B cell (primary cell): ENCODE measurements around the gene DYNLT4. TPM values are rescaled to one million over a fixed set of nuclear protein-coding genes. Genes with fewer than 3 reads are reported as not detected.

Experiments used
- ATAC-seq: fragments of 200-7000 bp; cut with Tn5 transposase; one replicate; pipeline ENCODE4 v1.10.0; 2021; ENCODE audit warnings: low read depth, mild to moderate bottlenecking, moderate number of reproducible peaks, moderate library complexity
- CTCF ChIA-PET: fragments of 350-600 bp; sonication (Branson Sonifier 250); formaldehyde crosslinking; loops from one replicate; lab custom pipeline; 2021; ENCODE audit warnings: antibody characterized with exemption, inconsistent platforms; lab: Charles Lee
- POLR2A ChIA-PET: fragments of 350-600 bp; sonication (Branson Sonifier 250); formaldehyde crosslinking; loops from one replicate; lab custom pipeline; 2021; ENCODE audit warnings: antibody characterized with exemption; lab: Charles Lee
- DNase-seq: peaks from one replicate; pipeline ENCODE4 v3.0.0; 2013
- H2AFZ ChIP-seq: 2 replicates; pipeline ENCODE4 v1.6.1; 2012; ENCODE audit warnings: mild to moderate bottlenecking, low read depth, low read length; ENCODE audit not compliant: insufficient read depth, poor library complexity, severe bottlenecking
- H3K27ac ChIP-seq, 2 donors: 1 replicate in 1 of 2; 2 replicates in 1 of 2; pipeline ENCODE4 v1.5.1; 2012 to 2013; ENCODE audit warnings: low read length in 2 of 2, mild to moderate bottlenecking in 2 of 2, moderate library complexity in 1 of 2
- H3K27me3 ChIP-seq, 4 experiments: fragments of 200-600 bp in 1 of 4; sonication (generic) in 1 of 4; replicated peaks in 1 of 4; 1 replicate in 2 of 4; 2 replicates in 2 of 4; pipeline versions ENCODE4 v1.6.1 to v1.7.0; 2013 to 2016; ENCODE audit warnings: low read length in 3 of 4, mild to moderate bottlenecking in 2 of 4, mixed read lengths in 1 of 4, moderate library complexity in 1 of 4; ENCODE audit not compliant: insufficient read depth in 4 of 4, control insufficient read depth in 3 of 4; ENCODE audit errors: control extremely low read depth in 1 of 4
- H3K36me3 ChIP-seq, 2 experiments: replicated peaks in 1 of 2; 1 replicate in 1 of 2; 2 replicates in 1 of 2; pipeline versions ENCODE4 v1.6.1 to v1.7.1; 2013; ENCODE audit warnings: low read length in 1 of 2; ENCODE audit not compliant: insufficient read depth in 2 of 2, control insufficient read depth in 1 of 2; ENCODE audit errors: control extremely low read depth in 1 of 2, extremely low read depth in 1 of 2
- H3K4me1 ChIP-seq, 2 donors: fragments of 200-600 bp in 1 of 2; sonication (generic) in 1 of 2; 1 replicate in 1 of 2; 2 replicates in 1 of 2; pipeline versions ENCODE4 v1.5.1 to v1.6.1; 2013 to 2017; ENCODE audit warnings: low read length in 2 of 2; ENCODE audit not compliant: control insufficient read depth in 2 of 2, insufficient read depth in 2 of 2
- H3K4me2 ChIP-seq: replicated peaks from 2 replicates; pipeline ENCODE3; 2012; ENCODE audit warnings: mild to moderate bottlenecking, low read depth, low read length; ENCODE audit not compliant: poor library complexity, severe bottlenecking
- H3K4me3 ChIP-seq, 5 experiments: fragments of 200-600 bp in 1 of 5; sonication (generic) in 1 of 5; 1 replicate in 3 of 5; 2 replicates in 2 of 5; pipeline versions ENCODE4 v1.5.1 to v1.7.0; 2011 to 2016; ENCODE audit warnings: low read length in 4 of 5, mild to moderate bottlenecking in 4 of 5, low read depth in 2 of 5, control low read depth in 1 of 5, moderate library complexity in 1 of 5; ENCODE audit not compliant: insufficient read depth in 1 of 5; ENCODE audit errors: control extremely low read depth in 1 of 5, extremely low read depth in 1 of 5
- H3K79me2 ChIP-seq: fragments of 200-600 bp; sonication (generic); one replicate; pipeline ENCODE4 v1.6.0; 2016; ENCODE audit warnings: low read length; ENCODE audit not compliant: control insufficient read depth, insufficient read depth
- H3K9ac ChIP-seq: fragments of 200-600 bp; sonication (generic); 2 replicates; pipeline ENCODE4 v1.6.1; 2017; ENCODE audit warnings: mild to moderate bottlenecking, low read length, moderate library complexity
- H3K9me3 ChIP-seq, 3 donors: one replicate each; pipeline versions ENCODE4 v1.6.1 to v1.7.1; 2013; ENCODE audit warnings: low read length in 2 of 3; ENCODE audit not compliant: control insufficient read depth in 2 of 3, insufficient read depth in 1 of 3; ENCODE audit errors: control extremely low read depth in 1 of 3
- H4K20me1 ChIP-seq: 2 replicates; pipeline ENCODE4 v1.6.0; 2012; ENCODE audit warnings: mild to moderate bottlenecking, low read length; ENCODE audit not compliant: insufficient read depth, control insufficient read depth, poor library complexity, severe bottlenecking
- H3K27ac Mint-ChIP-seq: one replicate; pipeline ENCODE4 v1.8.0; 2021; ENCODE audit warnings: mixed read lengths
- H3K27me3 Mint-ChIP-seq: one replicate; pipeline ENCODE4 v1.8.0; 2021; ENCODE audit warnings: mixed read lengths
- H3K4me1 Mint-ChIP-seq: one replicate; pipeline ENCODE4 v1.8.0; 2021; ENCODE audit warnings: mixed read lengths
- H3K4me3 Mint-ChIP-seq: one replicate; pipeline ENCODE4 v1.8.0; 2021; ENCODE audit warnings: mixed read lengths
- H3K9me3 Mint-ChIP-seq: one replicate; pipeline ENCODE4 v1.8.0; 2022; ENCODE audit warnings: mixed read lengths; ENCODE audit not compliant: insufficient read depth
- CTCF ChIP-seq: fragments of 200-600 bp; IDR thresholded peaks from one replicate; pipeline ENCODE4 v1.8.0; 2022; ENCODE audit warnings: antibody characterized with exemption, mild to moderate bottlenecking
- EZH2 ChIP-seq: IDR thresholded peaks from 2 replicates; pipeline ENCODE4 v1.6.1; 2012; ENCODE audit warnings: borderline replicate concordance, low read depth, mild to moderate bottlenecking, moderate library complexity, low read length; ENCODE audit not compliant: insufficient read depth, poor library complexity, severe bottlenecking
- WGBS: methylation state at CpG from one replicate; pipeline ENCODE4 v1.1.5; 2013; ENCODE audit warnings: missing lambda C conversion rate; ENCODE audit not compliant: insufficient coverage; 5-methylcytosine and 5-hydroxymethylcytosine counted together
- intact Hi-C: fragments of 100-400 bp; cut with micrococcal nuclease; formaldehyde crosslinking; loops from one replicate; pipeline ENCODE4 v1.10.0; 2022
- polyA plus RNA-seq: library from polyadenylated mRNA; depleted of rRNA; stranded (reverse); fragments of >200 nt; gene quantifications from 2 replicates; pipeline ENCODE4 v1.2.3, GENCODE V29; 2012
- total RNA-seq, 2 donors: library from RNA; stranded (reverse); fragments of 120-200 nt in 1 of 2; gene quantifications; 1 replicate in 1 of 2; 2 replicates in 1 of 2; pipeline versions ENCODE4 v1.2.3 to v1.2.4, GENCODE V29; 2013 to 2022

DYNLT4 gene
- total and polyA plus RNA-seq, 2 donors (not counting 1 experiment from before 2014, with no cell fraction given): 0.19 to 0.39 TPM

- Histone ChIP-seq H3K9me3 (no peaks in the 10 kb centered on the region), H3K4me3 (peak overlapping the region; percentile 56 to 80 (median 66)), H3K4me2 (peak overlapping the region; percentile 88), H3K27me3 (no peaks in the 10 kb centered on the region), H3K9ac (peak overlapping the region; percentile 92), H2AFZ (peak overlapping the region; percentile 87), H4K20me1 (no peaks in the 10 kb centered on the region), H3K79me2 (no peaks in the 10 kb centered on the region), H3K36me3 (no peaks in the 10 kb centered on the region), H3K27ac (peak overlapping the region; percentile 99 to 100), H3K4me1 (peaks cover 16 to 24% of the 10 kb centered on the region in 2 donors)
- under 1% methylated on average over 18 of the region's 33 CpGs for WGBS
- Mint-ChIP-seq H3K4me1 (peaks cover 35% of the 10 kb centered on the region), H3K4me3 (peak overlapping the region; percentile 93), H3K27ac (peak overlapping the region; percentile 100), H3K9me3 (no peaks in the 10 kb centered on the region), H3K27me3 (no peaks in the 10 kb centered on the region)
- ATAC-seq (peak; percentile 82), DNase-seq (peak; percentile 95)
- intact Hi-C loops: loop anchor here (1.0 to 2.0 kb wide), 7 partner anchors 10 to 520 kb away; partner anchors contain the start of genes PLK3 and RPS8
- POLR2A ChIA-PET: interaction anchor here (0.5 to 5.2 kb wide), 18 partner anchors 12 to 1648 kb away, joined by 3 to 61 read pairs (median 4); partner anchors contain the start of genes ARMH1, BEST4, BTBD19 and CFAP57
- TF ChIP-seq EZH2 (no peak), CTCF (no peak)
- CTCF ChIA-PET: interaction anchor here (0.7 to 6.7 kb wide), 19 partner anchors 10 to 480 kb away, joined by 3 to 70 read pairs (median 4); partner anchors contain the start of genes BEST4, BTBD19, HECTD3 and PLK3
Observed at GRCh38 chr1:44819608-44820327, 12.6 kb upstream of the DYNLT4 start.

- Histone ChIP-seq H3K79me2 (no peaks in the 10 kb centered on the region), H3K9me3 (no peaks in the 10 kb centered on the region), H3K4me3 (peak overlapping the region; percentile 56 to 80 (median 66)), H4K20me1 (no peaks in the 10 kb centered on the region), H3K9ac (peak overlapping the region; percentile 92), H2AFZ (peak overlapping the region; percentile 87), H3K36me3 (no peaks in the 10 kb centered on the region), H3K4me1 (peaks cover 19 to 29% of the 10 kb centered on the region in 2 donors), H3K27me3 (no peaks in the 10 kb centered on the region), H3K27ac (peak overlapping the region; percentile 99 to 100), H3K4me2 (peak overlapping the region; percentile 88)
- CTCF ChIA-PET: interaction anchor here (0.7 to 6.7 kb wide), 15 partner anchors 10 to 481 kb away, joined by 3 to 70 read pairs (median 5); partner anchors contain the start of genes BEST4, BTBD19, PLK3 and RNU5D-1
- Mint-ChIP-seq H3K4me1 (peaks cover 36% of the 10 kb centered on the region), H3K9me3 (no peaks in the 10 kb centered on the region), H3K27ac (peak overlapping the region; percentile 100), H3K27me3 (no peaks in the 10 kb centered on the region), H3K4me3 (peak overlapping the region; percentile 93)
- DNase-seq: no peak
- WGBS: 0% methylated on average over 10 of the region's 13 CpGs
- POLR2A ChIA-PET: interaction anchor here (0.5 to 5.2 kb wide), 16 partner anchors 11 to 1647 kb away, joined by 3 to 61 read pairs (median 4); partner anchors contain the start of genes ARMH1, BEST4, BTBD19 and CFAP57
- intact Hi-C loops: loop anchor here (1.0 to 2.0 kb wide), 5 partner anchors 10 to 520 kb away; partner anchors contain the start of gene PLK3
- ATAC-seq: no peak
- TF ChIP-seq EZH2 (no peak), CTCF (no peak)
Observed at GRCh38 chr1:44819196-44819607, 12.1 kb upstream of the DYNLT4 start.
